Astrocyte of the cerebellum (primary cell): ENCODE data around the gene PPP6R3.

Source experiments
- DNase-seq: peaks from one replicate; pipeline ENCODE4 v3.0.0-alpha.2; 2011; ENCODE audit warnings: low read depth
- H3K4me3 ChIP-seq: 2 replicates; pipeline ENCODE4 v1.5.1; 2011; ENCODE audit warnings: mild to moderate bottlenecking, low read depth, low read length, moderate library complexity
- CTCF ChIP-seq: IDR thresholded peaks from 2 replicates; pipeline ENCODE4 v1.5.1; 2012; ENCODE audit warnings: low read length, low read depth, moderate library complexity, mild to moderate bottlenecking; ENCODE audit errors: missing control alignments
- in situ Hi-C: cut with HindIII; loops from 2 replicates; pipeline ENCODE4 v1.10.0; 2017; ENCODE audit warnings: low sequenced_read_pairs

Gene PPP6R3

GRCh38 chr11:68581439-68581838 lies 120.9 kb downstream of the PPP6R3 start:
- no peak for TF ChIP-seq CTCF
- DNase-seq = no peak
- H3K4me3 ChIP-seq = no peak overlapping the region
- in situ Hi-C loops = no loop called here

- DNase-seq = no peak
- TF ChIP-seq CTCF = no peak
- H3K4me3 ChIP-seq = no peak overlapping the region
- in situ Hi-C loops = no loop called here
Observed at GRCh38 chr11:68581901-68582300, 121.3 kb downstream of the PPP6R3 start.

- TF ChIP-seq CTCF = no peak
- in situ Hi-C loops = no loop called here
- no peak overlapping the region for H3K4me3 ChIP-seq
- DNase-seq = no peak
Observed at GRCh38 chr11:68582416-68583040, 122.0 kb downstream of the PPP6R3 start.

GRCh38 chr11:68583041-68583446 lies 122.5 kb downstream of the PPP6R3 start:
- no peak for TF ChIP-seq CTCF
- no peak for DNase-seq
- in situ Hi-C loops = no loop called here
- no peak overlapping the region for H3K4me3 ChIP-seq

GRCh38 chr11:68584097-68584496 lies 123.5 kb downstream of the PPP6R3 start:
- DNase-seq = no peak

GRCh38 chr11:68584991-68585524 lies 124.5 kb downstream of the PPP6R3 start:
- TF ChIP-seq CTCF = no peak
- DNase-seq = no peak
- no peak overlapping the region for H3K4me3 ChIP-seq
- in situ Hi-C loops = no loop called here

More at GRCh38 chr11:68584097-68584496, 123.5 kb downstream of the PPP6R3 start:
- TF ChIP-seq CTCF = peak; percentile 50
- in situ Hi-C loops = no loop called here
- H3K4me3 ChIP-seq = no peak overlapping the region
